Ishikawa (cell line): ENCODE measurements around the gene DUSP16.

ENCODE experiments used
- EGR1 ChIP-seq: IDR thresholded peaks from 2 replicates; pipeline ENCODE4 v1.6.1; 2012
- MAX ChIP-seq: IDR thresholded peaks from 2 replicates; pipeline ENCODE4 v1.6.1; 2012
- NFIC ChIP-seq: IDR thresholded peaks from 2 replicates; pipeline ENCODE4 v1.6.1; 2012
- RAD21 ChIP-seq: IDR thresholded peaks from 2 replicates; pipeline ENCODE4 v1.6.1; 2012; ENCODE audit warnings: low read depth
- REST ChIP-seq: IDR thresholded peaks from 2 replicates; pipeline ENCODE4 v1.6.1; 2012; ENCODE audit warnings: low read depth, mild to moderate bottlenecking
- ZBTB7A ChIP-seq: IDR thresholded peaks from 2 replicates; pipeline ENCODE4 v1.6.1; 2012; ENCODE audit warnings: low read depth

The DUSP16 gene

GRCh38 chr12:12425616-12426015, 137.0 kb downstream of the DUSP16 start:
- no peak for TF ChIP-seq ZBTB7A
- no peak for TF ChIP-seq MAX
- TF ChIP-seq REST = no peak

- TF ChIP-seq RAD21 (no peak), EGR1 (no peak), NFIC (no peak)
These were observed 137.7 kb downstream of the DUSP16 start for GRCh38 chr12:12425001-12425400.
